ES-I3 (cell line): ENCODE measurements around the gene DOP1B.

ENCODE experiments used
- H3K36me3 ChIP-seq: 2 replicates; pipeline ENCODE4 v1.6.1; 2013; ENCODE audit warnings: mild to moderate bottlenecking, low read length, control low read depth, moderate library complexity; ENCODE audit not compliant: insufficient read depth
- H3K4me1 ChIP-seq: 2 replicates; pipeline ENCODE4 v1.6.1; 2013; ENCODE audit warnings: mild to moderate bottlenecking, control low read depth, low read length; ENCODE audit not compliant: insufficient read depth
- H3K9ac ChIP-seq: 2 replicates; pipeline ENCODE4 v1.6.1; 2013; ENCODE audit warnings: low read depth, mild to moderate bottlenecking, low read length, moderate library complexity
- H3K9me3 ChIP-seq: 2 replicates; pipeline ENCODE4 v1.6.1; 2013; ENCODE audit warnings: mild to moderate bottlenecking, low read length, moderate library complexity; ENCODE audit not compliant: control insufficient read depth, insufficient read depth

DOP1B gene

DNA sequence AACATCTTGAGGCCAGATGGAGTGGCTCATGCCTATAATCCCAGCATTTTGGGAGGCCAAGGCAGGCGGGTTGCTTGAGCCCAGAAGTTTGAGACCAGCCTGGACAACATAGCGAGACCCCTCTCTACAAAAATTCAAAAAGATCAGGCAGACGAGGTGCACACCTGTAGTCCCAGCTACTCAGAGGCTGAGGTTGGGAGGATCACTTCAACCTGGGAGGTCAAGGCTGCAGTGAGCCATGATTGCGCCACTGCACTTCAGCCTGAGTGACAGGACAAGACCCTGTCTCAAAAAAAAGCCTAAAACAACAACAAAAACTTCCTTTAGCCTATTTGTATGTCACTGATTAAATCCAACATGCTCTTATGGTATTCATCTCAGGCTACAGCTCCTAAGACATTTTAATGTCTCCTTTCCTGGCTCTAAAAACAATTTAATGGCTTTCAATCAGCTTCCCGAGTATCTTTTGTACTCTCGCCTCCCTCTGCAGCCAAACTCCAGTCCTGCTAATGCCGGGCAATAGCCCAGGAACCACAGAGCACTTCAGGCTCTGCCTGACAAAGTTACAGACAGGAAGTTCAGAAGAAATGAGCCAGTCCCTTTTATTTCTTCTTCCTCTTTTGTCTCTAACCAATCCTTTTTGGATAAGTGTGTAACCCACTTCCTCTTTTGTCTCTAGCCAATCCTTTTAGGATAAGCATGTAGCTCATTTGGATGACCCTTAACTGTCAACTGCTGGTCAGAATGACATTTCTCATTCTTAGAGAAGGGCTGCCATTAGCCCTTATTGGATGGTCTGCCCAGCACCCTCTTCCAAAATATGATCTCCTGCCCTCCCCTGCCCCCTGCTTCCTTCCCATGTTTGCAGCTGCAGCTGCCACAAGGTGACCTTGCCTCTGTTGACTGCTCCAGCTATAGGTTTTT lies 6.6 kb upstream of the DOP1B start:
- H3K9ac ChIP-seq, result no peak overlapping the region
- H3K9me3 ChIP-seq, result no peaks in the 10 kb centered on the region
- no peaks in the 10 kb centered on the region for H3K36me3 ChIP-seq
- H3K4me1 ChIP-seq, result no peaks in the 10 kb centered on the region

DNA sequence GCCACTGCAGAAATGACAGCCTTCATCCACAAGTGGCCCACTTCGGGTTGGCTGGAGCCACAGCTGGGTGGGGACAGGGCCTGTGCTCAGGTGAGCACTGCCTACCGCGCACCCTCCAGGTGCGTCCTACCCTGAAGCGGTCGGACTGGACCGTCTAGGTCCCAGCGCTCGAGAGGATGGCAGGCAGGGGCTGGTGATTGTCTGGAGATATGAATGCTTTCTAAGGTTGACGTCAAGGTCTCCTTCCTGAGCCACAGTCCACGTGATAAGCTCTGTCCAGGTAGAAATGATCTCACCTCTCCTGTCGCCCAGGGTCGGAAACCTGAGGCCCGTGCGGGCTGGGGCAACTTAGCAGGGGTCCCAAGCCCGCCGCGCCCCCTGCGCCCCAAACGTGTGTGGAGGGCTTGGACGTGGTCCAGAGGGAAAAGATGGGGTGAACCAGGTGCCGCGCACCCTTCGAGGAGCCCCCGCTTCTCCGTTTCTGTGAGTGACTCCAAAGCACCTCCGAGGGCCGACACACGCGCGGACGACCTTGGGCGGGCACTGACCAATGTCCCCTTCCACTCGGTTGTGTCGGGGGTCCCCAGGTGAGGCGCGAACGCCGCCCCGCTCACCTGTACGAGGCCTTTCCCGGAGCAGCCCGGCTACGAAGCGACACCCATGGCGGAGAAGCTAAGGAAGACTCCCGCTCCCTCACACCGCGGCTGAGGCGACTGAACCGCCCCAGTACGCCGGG lies 853 bp upstream of the DOP1B start:
- peak overlapping the region; percentile 53; the same call in 1 of the 2 replicates for H3K9ac ChIP-seq
- no peaks in the 10 kb centered on the region for H3K9me3 ChIP-seq
- H3K36me3 ChIP-seq, result no peaks in the 10 kb centered on the region
- no peaks in the 10 kb centered on the region for H3K4me1 ChIP-seq

DNA sequence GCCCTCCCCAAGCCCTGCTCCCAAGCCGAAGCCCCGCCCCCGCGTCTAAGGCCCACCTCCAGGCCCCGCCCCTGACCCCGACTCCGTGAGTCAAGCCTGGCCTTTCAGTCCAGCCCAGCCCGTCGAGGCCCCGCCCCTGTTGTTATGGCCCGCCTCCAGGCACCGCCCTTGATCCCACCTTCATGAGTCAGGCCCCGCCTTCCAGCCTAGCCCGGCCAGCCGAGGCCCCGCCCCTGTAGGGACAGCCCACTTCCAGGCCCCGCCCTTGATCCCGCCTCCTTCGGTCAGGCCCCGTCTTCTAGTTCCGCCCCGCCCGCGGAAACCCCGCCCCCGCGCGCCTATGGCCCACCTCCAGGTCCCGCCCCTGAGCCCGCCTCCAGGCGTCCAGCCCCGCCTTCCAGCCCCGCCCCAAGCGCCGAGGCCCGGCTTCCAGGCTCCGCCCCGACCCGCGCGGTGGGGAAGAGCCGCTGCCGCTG lies 247 bp upstream of the DOP1B start:
- peak overlapping the region; percentile 90; the same call in 1 of the 2 replicates for H3K9ac ChIP-seq
- H3K36me3 ChIP-seq, result no peaks in the 10 kb centered on the region
- no peaks in the 10 kb centered on the region for H3K4me1 ChIP-seq
- H3K9me3 ChIP-seq, result no peaks in the 10 kb centered on the region

DNA sequence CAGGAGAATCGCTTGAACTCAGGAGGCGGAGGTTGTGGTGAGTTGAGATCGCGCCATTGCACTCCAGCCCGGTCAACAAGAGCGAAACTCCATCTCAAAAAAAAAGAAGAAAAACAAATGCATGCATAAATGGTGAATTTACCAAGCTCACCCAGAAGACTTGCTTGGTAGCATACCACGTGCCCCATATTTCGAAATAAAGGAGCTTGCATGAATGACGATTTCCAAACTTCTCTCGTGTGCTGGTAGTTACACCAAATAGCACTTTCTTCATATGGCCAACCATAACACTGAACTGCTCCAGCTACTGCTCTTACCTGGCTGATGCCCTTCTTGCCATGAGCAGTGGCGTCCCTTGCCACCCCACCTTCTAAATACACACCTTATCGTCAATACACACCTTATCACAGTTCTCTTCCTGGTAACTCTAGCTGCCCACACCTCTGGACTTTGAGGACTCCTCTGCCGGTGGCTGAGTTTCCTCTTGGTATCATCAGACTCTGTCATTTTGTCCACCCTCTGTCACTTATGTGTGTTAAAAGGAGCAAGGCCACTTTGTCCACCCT lies 2.8 kb downstream of the DOP1B start:
- Histone ChIP-seq H3K4me1 (no peaks in the 10 kb centered on the region), H3K9ac (no peak overlapping the region), H3K9me3 (no peaks in the 10 kb centered on the region), H3K36me3 (no peaks in the 10 kb centered on the region)

DNA sequence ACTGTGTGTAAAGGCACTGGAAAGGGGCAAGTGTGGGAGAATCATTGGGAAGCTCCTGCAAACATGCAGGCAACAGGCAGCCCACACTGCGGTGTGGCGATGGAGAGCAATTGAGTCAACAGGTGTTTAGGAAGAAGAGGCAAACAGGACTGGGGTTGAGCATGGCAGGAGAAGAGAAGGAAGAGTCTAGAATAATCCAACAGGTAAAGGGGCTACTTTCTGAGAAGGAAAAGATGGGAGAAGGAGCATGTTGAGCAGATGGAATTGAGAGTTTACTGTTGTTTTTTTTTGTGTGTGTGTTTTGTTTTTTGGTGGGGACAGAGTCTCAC lies 4.2 kb downstream of the DOP1B start:
- H3K9me3 ChIP-seq, result no peaks in the 10 kb centered on the region
- H3K36me3 ChIP-seq, result no peaks in the 10 kb centered on the region
- H3K9ac ChIP-seq, result no peak overlapping the region
- H3K4me1 ChIP-seq, result no peaks in the 10 kb centered on the region

DNA sequence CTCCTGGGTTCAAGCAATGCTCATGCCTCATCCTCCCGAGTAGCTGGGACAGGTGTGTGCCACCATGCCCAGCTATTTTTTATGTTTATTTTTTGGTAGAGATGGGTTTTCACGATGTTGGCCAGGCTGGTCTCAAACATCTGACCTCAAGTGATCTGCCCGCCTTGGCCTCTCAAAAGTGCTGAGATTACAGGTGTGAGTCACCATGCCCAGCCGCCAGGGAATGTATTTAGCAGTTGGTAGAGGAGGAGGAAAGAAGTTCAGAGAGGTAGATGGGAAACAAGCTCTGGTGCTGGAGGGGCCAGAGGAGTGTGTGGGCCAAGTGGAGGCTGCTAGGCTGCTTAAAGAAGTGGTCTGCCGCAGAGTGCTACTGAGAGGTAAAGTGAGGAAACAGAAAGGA lies 6.0 kb downstream of the DOP1B start:
- no peaks in the 10 kb centered on the region for H3K9me3 ChIP-seq
- no peaks in the 10 kb centered on the region for H3K36me3 ChIP-seq
- no peaks in the 10 kb centered on the region for H3K4me1 ChIP-seq
- H3K9ac ChIP-seq, result no peak overlapping the region

DNA sequence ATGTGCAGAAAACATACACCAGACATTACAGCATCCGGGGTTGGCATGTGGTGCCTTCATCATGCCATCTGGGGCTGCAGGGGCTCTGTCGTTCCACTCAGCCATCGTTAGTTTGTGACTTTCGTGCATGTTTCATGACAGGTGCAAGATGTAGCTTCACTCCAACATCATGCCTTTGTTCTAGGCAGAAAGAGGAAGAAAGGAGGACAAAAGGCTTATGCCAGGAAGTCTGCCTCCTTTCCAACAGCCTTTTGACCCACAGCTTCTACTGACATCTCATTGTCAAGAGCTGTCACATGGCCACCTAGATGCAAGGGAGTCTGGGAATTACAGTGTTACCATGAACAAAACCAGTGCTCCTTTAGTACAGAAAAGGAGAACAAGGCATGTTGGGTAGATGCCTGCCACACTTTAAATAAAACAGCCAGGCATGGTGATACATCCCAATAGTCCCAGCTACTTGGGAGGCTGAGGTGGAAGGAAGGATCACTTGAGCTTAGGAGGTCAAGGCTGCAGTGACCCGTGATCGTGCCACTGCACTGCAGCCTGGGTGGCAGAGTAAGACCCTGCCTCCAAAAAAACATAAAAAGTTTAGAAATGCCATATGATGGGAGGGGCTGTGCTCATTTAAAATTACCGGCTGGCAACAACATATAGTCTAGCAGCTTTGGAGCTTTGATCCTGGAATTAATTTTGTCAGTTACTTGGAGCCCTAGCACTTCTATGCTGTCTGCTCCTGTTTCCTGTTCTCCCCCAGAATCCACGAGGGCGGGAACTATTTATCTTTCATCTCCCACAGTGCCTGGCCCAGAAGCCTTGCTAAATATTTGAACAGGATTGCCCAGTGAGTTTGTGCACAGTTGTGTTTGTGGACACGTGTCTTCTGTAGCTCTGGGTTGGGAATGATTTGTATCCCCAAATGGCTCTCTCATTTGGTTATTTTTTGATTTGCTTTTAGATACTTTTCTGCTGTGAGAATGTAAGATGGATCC lies 7.4 kb downstream of the DOP1B start:
- H3K36me3 ChIP-seq, result no peaks in the 10 kb centered on the region
- H3K9me3 ChIP-seq, result no peaks in the 10 kb centered on the region
- H3K4me1 ChIP-seq, result no peaks in the 10 kb centered on the region
- no peak overlapping the region for H3K9ac ChIP-seq

DNA sequence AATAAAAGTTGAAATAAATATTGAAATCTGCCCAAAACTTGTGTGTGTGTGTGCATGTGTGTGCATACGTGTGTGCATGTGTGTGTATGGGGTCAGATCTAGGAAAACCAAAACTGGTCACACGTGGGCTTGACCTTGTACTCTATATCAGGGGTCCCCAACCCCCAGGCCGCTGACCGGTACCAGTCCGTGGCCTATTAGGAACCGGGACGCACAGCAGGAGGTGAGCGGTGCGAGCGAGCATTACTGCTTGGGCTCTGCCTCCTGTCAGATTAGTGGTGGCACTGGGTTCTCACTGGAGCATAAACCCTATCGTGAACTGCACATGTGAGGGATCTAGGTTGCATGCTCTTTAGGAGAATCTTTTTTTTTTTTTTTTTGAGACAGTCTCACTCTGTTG lies 8.7 kb downstream of the DOP1B start:
- no peaks in the 10 kb centered on the region for H3K9me3 ChIP-seq

DNA sequence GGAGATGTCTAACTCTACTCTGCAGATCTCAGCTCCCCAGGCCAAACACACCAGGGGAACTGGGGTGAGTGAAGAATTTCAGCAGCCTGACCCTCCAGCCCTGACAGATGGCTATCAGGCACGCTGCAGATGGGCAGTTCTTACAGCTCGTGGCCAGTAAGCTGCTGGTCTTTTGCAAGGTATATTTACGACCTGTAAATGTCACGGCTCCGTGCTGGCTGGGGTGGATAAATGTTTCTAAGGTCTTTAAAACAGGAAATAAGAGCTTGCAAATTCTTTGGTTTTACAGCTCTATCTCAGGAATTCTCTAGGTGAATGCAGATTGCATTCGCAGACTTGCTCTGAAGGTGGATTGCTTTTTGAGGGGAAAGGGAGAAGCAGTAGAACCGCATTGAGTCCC lies 10.1 kb downstream of the DOP1B start:
- Histone ChIP-seq H3K4me1 (no peaks in the 10 kb centered on the region), H3K36me3 (no peaks in the 10 kb centered on the region), H3K9me3 (no peaks in the 10 kb centered on the region), H3K9ac (no peak overlapping the region)

More for the DNA sequence above, 8.7 kb downstream of the DOP1B start:
- Histone ChIP-seq H3K36me3 (no peaks in the 10 kb centered on the region), H3K9ac (no peak overlapping the region), H3K4me1 (no peaks in the 10 kb centered on the region)

DNA sequence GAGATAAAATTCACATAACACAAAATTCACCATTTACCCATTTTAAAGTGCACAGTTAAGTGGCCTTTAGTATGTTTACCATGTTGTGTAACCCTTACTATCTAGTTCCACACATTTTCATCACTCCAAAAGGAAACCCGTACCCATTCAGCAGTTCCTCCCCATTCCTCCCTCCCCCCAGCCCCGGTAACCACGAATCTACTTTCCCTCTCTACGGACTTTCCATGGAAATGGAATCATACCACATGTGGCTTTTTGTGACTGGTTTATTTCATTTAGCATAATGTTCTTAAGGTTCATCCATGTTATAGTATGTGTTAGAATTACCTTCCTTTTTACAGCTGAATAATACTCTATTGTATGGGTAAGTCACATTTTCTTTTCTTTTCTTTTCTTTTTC lies 10.9 kb downstream of the DOP1B start:
- Histone ChIP-seq H3K9ac (no peak overlapping the region), H3K4me1 (no peaks in the 10 kb centered on the region), H3K9me3 (no peaks in the 10 kb centered on the region), H3K36me3 (no peaks in the 10 kb centered on the region)

DNA sequence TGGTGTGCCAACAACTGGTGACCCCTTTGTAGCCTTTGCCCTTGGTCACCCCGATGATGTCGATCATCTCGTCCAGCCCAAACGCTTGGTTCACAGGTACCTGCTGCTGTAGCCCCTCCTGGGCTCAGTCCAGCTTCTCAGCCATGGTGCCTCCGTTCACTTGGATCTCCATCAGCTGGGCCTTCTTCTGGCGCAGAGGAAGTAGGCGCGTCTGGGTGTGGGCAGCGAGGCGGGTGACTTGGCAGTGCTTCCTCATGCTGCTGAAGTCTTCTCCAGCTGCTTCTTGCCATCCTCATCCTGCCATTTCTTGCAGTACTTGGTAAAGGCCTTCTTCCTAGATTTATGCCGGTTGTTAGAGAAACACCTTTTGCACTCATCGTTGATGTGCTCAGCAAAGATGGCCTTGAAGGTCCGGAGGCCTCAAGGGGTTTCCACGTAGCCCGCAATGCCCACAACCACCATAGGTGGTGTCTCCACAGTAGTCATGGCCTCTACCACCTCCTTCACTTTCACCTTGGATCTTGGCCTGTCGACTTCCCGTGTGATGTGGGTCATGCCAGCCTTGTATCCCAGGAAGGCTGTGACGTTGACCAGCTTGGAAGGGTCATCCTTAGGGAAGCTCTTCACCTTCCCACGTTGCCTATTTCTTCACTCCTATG lies 13.0 kb downstream of the DOP1B start:
- Histone ChIP-seq H3K4me1 (no peaks in the 10 kb centered on the region), H3K9me3 (no peaks in the 10 kb centered on the region), H3K36me3 (no peaks in the 10 kb centered on the region), H3K9ac (no peak overlapping the region)

DNA sequence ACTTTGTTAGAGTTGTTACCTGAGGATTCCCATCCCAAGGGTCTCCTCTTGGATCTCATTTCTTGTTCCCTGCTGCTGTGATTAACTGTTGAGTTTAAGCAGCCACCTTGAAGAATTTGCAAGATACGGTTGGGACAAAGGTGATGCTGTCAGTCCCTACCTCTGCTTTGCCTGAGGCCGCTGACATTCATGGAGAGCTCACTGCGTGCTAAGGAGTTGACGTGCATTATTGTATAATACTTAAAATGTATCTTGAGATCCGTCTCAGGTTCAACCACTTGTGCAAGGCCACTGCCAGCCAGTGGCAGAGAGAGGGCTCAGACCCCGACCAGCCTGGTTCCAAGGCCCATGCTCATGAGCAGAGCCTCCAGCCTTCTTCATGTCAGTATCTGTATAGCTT lies 14.2 kb downstream of the DOP1B start:
- Histone ChIP-seq H3K9ac (no peak overlapping the region), H3K9me3 (no peaks in the 10 kb centered on the region), H3K36me3 (no peaks in the 10 kb centered on the region), H3K4me1 (no peaks in the 10 kb centered on the region)

DNA sequence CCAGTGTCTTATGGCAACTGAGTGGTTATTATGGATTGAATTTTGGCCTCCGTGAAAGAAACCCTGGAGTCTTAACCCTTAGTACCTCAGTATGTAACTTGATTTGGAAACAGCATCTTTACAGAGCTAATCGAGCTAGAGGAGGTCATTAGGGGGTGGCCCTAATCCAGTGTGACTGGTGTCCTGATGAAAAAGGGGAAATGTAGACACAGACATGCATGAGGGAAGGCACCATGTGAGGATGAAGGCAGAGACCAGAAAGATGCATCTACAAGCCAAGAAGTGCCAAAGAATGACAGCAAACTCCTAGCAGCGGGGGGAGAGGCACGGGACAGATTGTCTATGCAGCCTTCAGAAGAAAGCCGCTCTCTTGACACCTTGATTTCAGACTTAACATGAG lies 14.7 kb downstream of the DOP1B start:
- no peaks in the 10 kb centered on the region for H3K36me3 ChIP-seq
- no peaks in the 10 kb centered on the region for H3K4me1 ChIP-seq
- H3K9me3 ChIP-seq, result no peaks in the 10 kb centered on the region
- no peak overlapping the region for H3K9ac ChIP-seq
